HepG2 (cell line): ENCODE measurements around the gene ZNF526. TPM values are rescaled to one million over a fixed set of nuclear protein-coding genes. Genes with fewer than 3 reads are reported as not detected.

Experiments used
- ATAC-seq: fragments of 200-7000 bp; cut with Tn5 transposase; 3 replicates; pipeline ENCODE4 v1.9.1; 2020; ENCODE audit warnings: mild to moderate bottlenecking, moderate library complexity
- BruUV-seq: library from RNA; stranded (reverse); fragments of 400-500 nt; replicated peaks from 2 replicates; lab custom pipeline; 2021; lab: Mats Ljungman, UMichigan
- CTCF ChIA-PET: fragments of 300-600 bp; formaldehyde crosslinking; extraction: SDS; loops from one replicate; lab custom pipeline; 2021; ENCODE audit warnings: low total read pairs, inconsistent platforms, low intra/inter-chr PET ratio; lab: Yijun Ruan, JAX
- POLR2A ChIA-PET: fragments of 350-600 bp; sonication (Branson Sonifier 250); formaldehyde crosslinking; loops from one replicate; lab custom pipeline; 2020; ENCODE audit warnings: antibody characterized with exemption, inconsistent platforms; lab: Yijun Ruan, JAX
- DNase-seq: peaks from one replicate; pipeline ENCODE4 v3.0.0-alpha.2; 2015; ENCODE audit warnings: low spot score
- FAIRE-seq: peaks from 3 replicates; lab custom pipeline; 2011; peaks lifted over from hg19 to GRCh38; lab: Jason Lieb, UNC
- H2AFZ ChIP-seq: one replicate; pipeline ENCODE4 v1.6.1; 2011; ENCODE audit warnings: low read length, inconsistent platforms
- H3K27ac ChIP-seq: fragments of 300-600 bp; 3 replicates; pipeline ENCODE4 v1.8.0; 2011; ENCODE audit warnings: mixed run types, mild to moderate bottlenecking, mixed read lengths, low read length, inconsistent platforms; ENCODE audit not compliant: insufficient read depth; ENCODE audit errors: extremely low read length
- H3K27me3 ChIP-seq, 2 experiments: fragments of 200-600 bp in 1 of 2; 2 replicates in 1 of 2; 3 replicates in 1 of 2; pipeline versions ENCODE4 v1.6.0 to v1.8.0; 2011; ENCODE audit warnings: low read length in 2 of 2, mild to moderate bottlenecking in 2 of 2, moderate library complexity in 2 of 2, inconsistent platforms in 1 of 2; ENCODE audit not compliant: insufficient read depth in 2 of 2, control insufficient read depth in 1 of 2
- H3K36me3 ChIP-seq, 2 experiments: fragments of 200-600 bp in 1 of 2; replicated peaks in 1 of 2; 2 replicates in 1 of 2; 3 replicates in 1 of 2; pipeline versions ENCODE4 v1.5.1 to v1.8.0; 2011; ENCODE audit warnings: low read length in 2 of 2, inconsistent platforms in 1 of 2; ENCODE audit not compliant: insufficient read depth in 2 of 2, control insufficient read depth in 1 of 2
- H3K4me1 ChIP-seq: 2 replicates; pipeline ENCODE4 v1.5.1; 2012; ENCODE audit warnings: low read length, inconsistent platforms; ENCODE audit not compliant: insufficient read depth
- H3K4me2 ChIP-seq: 2 replicates; pipeline ENCODE4 v1.6.0; 2011; ENCODE audit warnings: low read depth, low read length, inconsistent platforms
- H3K4me3 ChIP-seq, 3 experiments: fragments of 200-600 bp in 1 of 3; sonication (generic), shearing (Covaris generic) in 1 of 3; replicated peaks in 1 of 3; 2 replicates each; pipeline ENCODE4 v1.5.1; 2011 to 2016; ENCODE audit warnings: low read length in 3 of 3, inconsistent platforms in 2 of 3, low read depth in 2 of 3, mild to moderate bottlenecking in 2 of 3, control low read depth in 1 of 3, mixed read lengths in 1 of 3; ENCODE audit not compliant: insufficient read depth in 1 of 3
- H3K79me2 ChIP-seq: one replicate; pipeline ENCODE4 v1.6.1; 2011; ENCODE audit warnings: low read length, inconsistent platforms; ENCODE audit not compliant: insufficient read depth
- H3K9ac ChIP-seq: 2 replicates; pipeline ENCODE4 v1.6.0; 2011; ENCODE audit warnings: mild to moderate bottlenecking, low read depth, low read length, inconsistent platforms; ENCODE audit not compliant: insufficient read depth
- H3K9me3 ChIP-seq: 2 replicates; pipeline ENCODE4 v1.5.1; 2012; ENCODE audit warnings: mild to moderate bottlenecking, low read length
- H4K20me1 ChIP-seq: 2 replicates; pipeline ENCODE4 v1.6.0; 2011; ENCODE audit warnings: inconsistent platforms, mild to moderate bottlenecking, low read length, moderate library complexity; ENCODE audit not compliant: insufficient read depth
- BATF2 ChIP-seq: sonication (generic); formaldehyde crosslinking; IDR thresholded peaks from 2 replicates; pipeline ENCODE4 v1.8.0; 2022; ENCODE audit warnings: mild to moderate bottlenecking, missing genetic modification reagents, moderate library complexity
- CSRNP2 ChIP-seq: sonication (generic); formaldehyde crosslinking; conservative IDR thresholded peaks from 2 replicates; pipeline ENCODE4 v1.8.0; 2022; ENCODE audit warnings: low read depth, missing genetic modification reagents
- HNRNPL ChIP-seq: fragments of 200-400 bp; formaldehyde crosslinking; IDR thresholded peaks from 2 replicates; pipeline ENCODE4 v1.6.1; 2017; ENCODE audit warnings: mild to moderate bottlenecking, low read depth, low read length
- KLF11 ChIP-seq: IDR thresholded peaks from 2 replicates; pipeline ENCODE4 v1.6.1; 2016; ENCODE audit warnings: missing compliant biosample characterization
- MEF2D ChIP-seq: sonication (generic); formaldehyde crosslinking; IDR thresholded peaks from 2 replicates; pipeline ENCODE4 v1.5.1; 2020; ENCODE audit warnings: mild to moderate bottlenecking, missing genetic modification reagents
- SNAPC4 ChIP-seq: sonication (generic); formaldehyde crosslinking; IDR thresholded peaks from 2 replicates; pipeline ENCODE4 v1.4.0; 2020; ENCODE audit warnings: mild to moderate bottlenecking, missing genetic modification reagents
- SP5 ChIP-seq: IDR thresholded peaks from 2 replicates; pipeline ENCODE4 v1.6.1; 2016; ENCODE audit warnings: low read depth, borderline replicate concordance
- ZNF20 ChIP-seq: sonication (generic); formaldehyde crosslinking; IDR thresholded peaks from 2 replicates; pipeline ENCODE4 v1.4.0; 2020; ENCODE audit warnings: mild to moderate bottlenecking, moderate library complexity, missing genetic modification reagents
- ZNF3 ChIP-seq: IDR thresholded peaks from 2 replicates; pipeline ENCODE4 v1.7.0; 2017; ENCODE audit warnings: inconsistent platforms
- WGBS: methylation state at CpG from one replicate; pipeline ENCODE4 v1.1.6; 2017; ENCODE audit warnings: low lambda C conversion rate; 5-methylcytosine and 5-hydroxymethylcytosine counted together
- in situ Hi-C: cut with HindIII; loops from 2 replicates; pipeline ENCODE4 v1.10.0; 2017; ENCODE audit warnings: low pct_unique_long_range_greater_than_20kb; ENCODE audit not compliant: extremely low pct_ligation_motif_present
- intact Hi-C: fragments of 100-400 bp; cut with micrococcal nuclease; formaldehyde crosslinking; loops from one replicate; pipeline ENCODE4 v1.10.0; 2022; ENCODE audit not compliant: unreplicated experiment
- polyA plus RNA-seq, 8 experiments: library from polyadenylated mRNA; depleted of rRNA in 3 of 8; stranded (reverse) in 7 of 8; unstranded in 1 of 8; fragments of >200 nt; fragmentation: Illumina TruSeq in 4 of 8; extraction: Trizol in 4 of 8; gene quantifications; 2 replicates each; pipeline versions ENCODE4 v1.2.1 to v1.2.3, GENCODE V29; 2011 to 2016; ENCODE audit warnings: low read depth in 4 of 8, missing spikeins in 1 of 8, mixed read lengths in 1 of 8; ENCODE audit not compliant: insufficient read depth in 1 of 8
- total RNA-seq, 5 experiments: library from RNA; depleted of rRNA; stranded (reverse); fragments of >200 nt; fragmentation: Illumina TruSeq; extraction: Trizol; gene quantifications; 2 replicates each; pipeline ENCODE4 v1.2.3, GENCODE V29; 2016; ENCODE audit warnings: low read depth in 1 of 5

Gene ZNF526
- total and polyA plus RNA-seq, 2 of the 13 experiments (the other 11 are each of a cell fraction or from before 2014, with no cell fraction given) = 3.3 to 8.4 TPM

- 0 out of 2 replicates have a peak, but pooled peaks have one; percentile 36 for TF ChIP-seq HNRNPL
- no peak for TF ChIP-seq BATF2 (CRISPR knock-in tag)
- TF ChIP-seq KLF11 = no peak
- no peak for TF ChIP-seq ZNF3 (CRISPR knock-in tag)
- no peak for TF ChIP-seq SP5 (CRISPR knock-in tag)
- TF ChIP-seq CSRNP2 (CRISPR knock-in tag) = no peak
Measured at GRCh38 chr19:42250666-42251531, 30.8 kb downstream of the ZNF526 start (continued).

- Histone ChIP-seq H3K4me2 (peak overlapping the region; percentile 98), H2AFZ (no peak overlapping the region), H3K27ac (peak overlapping the region; percentile 26), H3K9me3 (no peaks in the 10 kb centered on the region), H4K20me1 (peaks cover 43% of the 10 kb centered on the region), H3K4me3 (peak overlapping the region in 1 of 3 experiments; percentile 99; a peak in 1 of 6 replicates), H3K9ac (peak overlapping the region; percentile 47), H3K27me3 (no peaks in the 10 kb centered on the region; a peak in 1 of 5 replicates), H3K4me1 (peaks cover 57% of the 10 kb centered on the region), H3K36me3 (peaks cover 7 to 32% of the 10 kb centered on the region in 2 experiments; a peak in 3 of 5 replicates), H3K79me2 (peaks cover 43% of the 10 kb centered on the region)
- FAIRE-seq = no peak
- no peak for DNase-seq
- ChIA-PET CTCF (no interaction called here), POLR2A (interaction anchor here (1.2 to 3.6 kb wide), 3 partner anchors 9 to 29 kb away, joined by 3 to 25 read pairs (median 7); partner anchors contain the start of gene GSK3A)
- BruUV-seq = no TSS peak
- WGBS = 92% methylated on average over 3 of the region's 4 CpGs
- no peak for ATAC-seq
- intact Hi-C loops = no loop called here
- in situ Hi-C loops = loop anchor here (5.0 kb wide), 1 partner anchor 36 kb away; no protein-coding TSS in a partner anchor
- TF ChIP-seq MEF2D (CRISPR knock-in tag) = no peak
- TF ChIP-seq ZNF20 (CRISPR knock-in tag) = no peak
- TF ChIP-seq SNAPC4 = no peak
Measured at GRCh38 chr19:42251572-42252358, 31.7 kb downstream of the ZNF526 start.
